Activated T-cell treated with anti-CD3 and anti-CD28 coated beads, Interleukin-2, amount 50 U/mL, for 72 hours (primary cell): ENCODE measurements around the gene EPHB4. TPM values are rescaled to one million over a fixed set of nuclear protein-coding genes. Genes with fewer than 3 reads are reported as not detected.

Source experiments
- total RNA-seq, 2 donors: library from RNA; stranded (reverse); gene quantifications; one replicate each; pipeline ENCODE4 v1.2.3, GENCODE V29; 2022

The EPHB4 gene
- total RNA-seq, 2 donors from 2014 or later: 2.4 to 3.4 TPM

Other genes with a start within 250 kb of the EPHB4 start
- 100 to 1,000 TPM; 144 to 154 TPM for gene LRCH4, start 241.4 kb downstream of the EPHB4 start, total RNA-seq
- 1 to 10 TPM; 2.1 to 3.6 TPM for gene FBXO24, start 241.2 kb downstream of the EPHB4 start, total RNA-seq
- gene PCOLCE, start 225.2 kb downstream of the EPHB4 start, total RNA-seq: 10 to 100 TPM; 12.9 to 13.7 TPM
- gene MOSPD3, start 215.0 kb downstream of the EPHB4 start, total RNA-seq: 10 to 100 TPM; 12.6 to 13.4 TPM
- gene TFR2, start 186.0 kb downstream of the EPHB4 start, total RNA-seq: 1 to 10 TPM; 4.7 to 5.8 TPM
- not detected for gene ACTL6B, start 171.1 kb downstream of the EPHB4 start, total RNA-seq
- gene GNB2, start 153.8 kb downstream of the EPHB4 start, total RNA-seq: 100 to 1,000 TPM; 196 to 198 TPM
- 10 to 100 TPM; 51.5 to 53.2 TPM for gene GIGYF1, start 133.3 kb downstream of the EPHB4 start, total RNA-seq
- 10 to 100 TPM; 33.3 to 40.9 TPM for gene POP7, start 121.4 kb downstream of the EPHB4 start, total RNA-seq
- under 1 TPM in 1 of 2 donors, not detected in 1; 0.19 TPM for gene EPO, start 107.1 kb downstream of the EPHB4 start, total RNA-seq
- not detected for gene ZAN, start 93.9 kb downstream of the EPHB4 start, total RNA-seq
- 10 to 100 TPM; 17.6 to 20.1 TPM for gene SLC12A9, start 25.2 kb upstream of the EPHB4 start, total RNA-seq
- 10 to 100 TPM; 28.3 to 31.5 TPM for gene TRIP6, start 39.9 kb upstream of the EPHB4 start, total RNA-seq
- 100 to 1,000 TPM; 140 to 145 TPM for gene SRRT, start 47.6 kb upstream of the EPHB4 start, total RNA-seq
- under 1 TPM; 0.34 to 0.83 TPM for gene UFSP1, start 62.2 kb upstream of the EPHB4 start, total RNA-seq
- under 1 TPM; 0.16 to 0.41 TPM for gene ACHE, start 68.4 kb upstream of the EPHB4 start, total RNA-seq
- not detected for gene MUC3A, start 122.0 kb upstream of the EPHB4 start, total RNA-seq
- 1 to 10 TPM in 1 of 2 donors, not detected in 1; 1.6 TPM for gene MUC12, start 142.0 kb upstream of the EPHB4 start, total RNA-seq
- gene MUC17, start 192.6 kb upstream of the EPHB4 start, total RNA-seq: not detected